HG03103 (cell line): ENCODE results near the gene SLAMF9.

Experiments used
- ATAC-seq: cut with Tn5 transposase; IDR thresholded peaks from one replicate; pipeline ENCODE4 v1.9.1; 2021; ENCODE audit warnings: low read depth; ENCODE audit not compliant: unreplicated experiment

Gene SLAMF9

GRCh38 chr1:159977364-159978106, 23.5 kb upstream of the SLAMF9 start:
- no peak for ATAC-seq

- ATAC-seq, result no peak
These were observed 20.4 kb upstream of the SLAMF9 start for GRCh38 chr1:159974350-159974965.

DNA sequence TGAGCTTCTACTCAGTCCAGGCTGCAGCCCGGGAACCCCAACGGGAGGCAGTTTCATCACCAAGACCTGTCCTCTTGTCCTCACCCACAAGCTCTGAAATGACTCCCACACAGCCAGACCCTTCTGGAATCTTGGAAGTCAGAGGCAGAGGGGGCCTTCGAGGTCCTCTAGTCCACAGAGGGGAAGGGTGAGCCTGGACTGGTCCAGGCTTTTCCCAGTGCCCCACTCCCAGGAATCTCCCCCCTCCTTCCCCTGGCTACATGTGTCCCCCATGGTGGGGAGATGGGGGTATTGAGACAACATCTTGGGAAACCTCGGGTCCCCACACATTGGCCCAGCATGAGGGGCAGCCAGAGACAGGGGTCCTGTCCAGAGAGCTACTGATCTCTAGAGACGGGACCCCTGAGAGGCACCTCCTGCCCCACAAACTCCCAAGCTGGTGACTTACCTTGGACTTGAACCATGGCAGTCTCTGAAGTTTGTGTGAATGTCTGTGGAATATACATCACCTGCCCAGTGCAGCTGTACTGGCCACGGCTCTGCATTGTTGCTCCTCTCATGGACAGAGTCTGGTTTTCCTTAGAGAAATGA, 19.4 kb upstream of the SLAMF9 start:
- ATAC-seq, result no peak

DNA sequence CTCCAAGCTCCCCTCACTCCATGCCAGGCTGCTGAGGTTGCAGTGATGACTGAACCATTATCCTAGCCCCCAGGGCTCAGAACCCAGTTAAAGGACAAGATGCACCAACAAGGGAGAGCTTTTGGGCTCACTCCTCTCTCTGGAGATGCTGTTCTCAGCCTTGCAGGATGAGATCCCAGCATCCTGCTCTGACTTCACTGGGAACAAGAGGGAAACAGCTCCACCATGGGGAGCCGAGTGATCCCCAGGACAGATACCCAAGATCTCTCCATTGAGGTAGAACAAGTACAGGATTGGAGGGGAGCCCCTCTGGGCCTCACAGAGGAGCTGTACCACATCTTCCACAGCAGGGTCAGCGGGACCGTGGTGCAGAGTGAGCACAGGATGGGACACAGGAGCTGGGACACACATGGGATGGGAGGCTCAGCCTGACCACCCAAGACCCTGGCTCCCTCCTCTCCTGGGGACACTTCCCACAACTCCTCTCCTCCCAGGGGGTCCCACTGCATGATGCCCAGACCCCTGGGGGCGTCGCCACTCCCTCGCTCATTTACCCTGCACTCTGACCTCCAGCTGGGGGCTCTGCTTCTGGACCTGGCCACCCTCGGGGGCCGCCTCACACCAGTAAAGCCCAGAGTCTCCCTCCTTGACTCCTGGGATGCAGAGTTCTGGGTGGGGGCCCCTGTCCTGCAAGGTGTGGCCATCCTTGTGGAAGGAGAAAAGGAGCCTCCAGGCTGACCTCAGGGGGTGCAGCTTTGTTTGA, 18.6 kb upstream of the SLAMF9 start:
- no peak for ATAC-seq

DNA sequence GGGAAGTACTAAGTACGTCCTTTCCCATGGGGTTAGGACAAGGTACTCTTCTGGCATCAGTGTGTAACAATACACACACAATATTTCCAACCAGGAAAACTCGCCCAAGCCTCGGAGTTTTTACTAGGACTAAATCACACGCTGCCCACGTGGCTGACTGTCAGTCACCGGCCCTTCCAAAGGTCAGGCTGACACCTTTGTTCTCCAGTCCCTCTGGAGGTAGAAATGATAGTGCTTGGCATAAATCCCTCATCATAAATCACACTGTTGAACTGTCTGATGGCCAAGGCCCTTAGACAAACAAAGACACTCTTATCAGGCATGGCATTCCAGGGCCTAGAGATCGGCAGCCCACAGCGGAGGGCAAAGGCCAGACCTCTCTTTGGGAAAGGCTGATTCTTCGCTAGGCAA, 16.9 kb upstream of the SLAMF9 start:
- ATAC-seq, result no peak

DNA sequence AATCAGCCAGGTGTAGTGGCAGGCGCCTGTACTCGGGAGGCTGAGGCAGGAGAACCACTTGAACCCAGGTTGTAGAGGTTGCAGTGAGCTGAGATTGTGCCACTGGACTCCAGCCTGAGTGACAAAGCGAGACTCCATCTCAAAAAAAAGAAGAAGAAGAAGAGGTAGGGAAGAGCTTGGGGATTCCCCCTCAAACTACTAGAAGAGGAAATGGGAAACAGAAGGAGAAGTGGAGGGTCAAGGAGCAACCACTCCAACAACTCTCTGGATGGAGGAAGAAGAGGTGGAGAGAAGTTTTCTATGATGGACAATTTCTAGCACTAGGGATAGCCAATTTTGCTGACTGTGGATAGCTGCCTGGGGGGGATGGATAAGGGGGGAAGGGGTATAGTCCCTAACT, 14.9 kb upstream of the SLAMF9 start:
- ATAC-seq, result no peak

DNA sequence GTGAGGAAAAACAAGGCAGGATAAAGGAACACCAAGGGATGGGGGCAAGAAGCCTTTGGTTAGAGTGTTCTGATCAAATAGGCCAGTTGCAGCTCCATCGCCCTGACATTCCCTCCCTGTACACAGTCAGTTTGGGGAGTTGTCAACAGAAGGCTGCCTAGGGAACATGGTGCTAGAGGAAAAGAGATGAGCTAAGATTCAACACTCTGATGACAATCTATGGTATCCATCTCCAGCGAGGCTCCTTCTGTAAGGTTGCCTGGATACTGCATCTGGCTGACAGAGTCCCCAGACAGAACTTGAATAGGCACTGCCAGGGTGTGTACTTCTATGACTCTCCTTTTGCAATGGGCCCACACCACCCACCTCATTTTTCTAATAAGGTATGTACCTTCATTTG, 11.2 kb upstream of the SLAMF9 start:
- ATAC-seq, result no peak

- ATAC-seq, result no peak
These were observed 10.1 kb upstream of the SLAMF9 start for GRCh38 chr1:159964144-159964543.

GRCh38 chr1:159962176-159962575, 8.1 kb upstream of the SLAMF9 start:
- ATAC-seq, result no peak

DNA sequence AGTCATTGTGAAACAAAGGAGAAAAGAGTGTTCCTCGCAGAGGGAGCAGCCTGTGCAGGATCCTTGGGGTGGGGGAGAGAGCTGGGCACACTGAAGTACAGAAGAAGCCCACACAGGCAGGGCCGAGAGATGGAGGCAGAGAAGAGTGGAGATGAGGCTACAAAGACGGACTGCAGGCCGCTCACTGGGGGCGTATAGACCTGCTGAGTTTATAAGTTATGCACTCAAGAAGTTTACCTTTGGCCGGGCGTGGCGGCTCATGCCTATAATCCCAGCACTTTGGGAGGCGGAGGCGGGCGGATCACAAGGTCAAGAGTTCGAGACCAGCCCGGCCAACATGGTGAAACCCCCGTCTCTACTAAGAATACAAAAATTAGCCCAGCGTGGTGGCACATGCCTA, 7.6 kb upstream of the SLAMF9 start:
- ATAC-seq, result no peak

- no peak for ATAC-seq
These were observed 6.8 kb upstream of the SLAMF9 start for GRCh38 chr1:159960721-159961381.

GRCh38 chr1:159959451-159959850, 5.4 kb upstream of the SLAMF9 start:
- ATAC-seq, result no peak

DNA sequence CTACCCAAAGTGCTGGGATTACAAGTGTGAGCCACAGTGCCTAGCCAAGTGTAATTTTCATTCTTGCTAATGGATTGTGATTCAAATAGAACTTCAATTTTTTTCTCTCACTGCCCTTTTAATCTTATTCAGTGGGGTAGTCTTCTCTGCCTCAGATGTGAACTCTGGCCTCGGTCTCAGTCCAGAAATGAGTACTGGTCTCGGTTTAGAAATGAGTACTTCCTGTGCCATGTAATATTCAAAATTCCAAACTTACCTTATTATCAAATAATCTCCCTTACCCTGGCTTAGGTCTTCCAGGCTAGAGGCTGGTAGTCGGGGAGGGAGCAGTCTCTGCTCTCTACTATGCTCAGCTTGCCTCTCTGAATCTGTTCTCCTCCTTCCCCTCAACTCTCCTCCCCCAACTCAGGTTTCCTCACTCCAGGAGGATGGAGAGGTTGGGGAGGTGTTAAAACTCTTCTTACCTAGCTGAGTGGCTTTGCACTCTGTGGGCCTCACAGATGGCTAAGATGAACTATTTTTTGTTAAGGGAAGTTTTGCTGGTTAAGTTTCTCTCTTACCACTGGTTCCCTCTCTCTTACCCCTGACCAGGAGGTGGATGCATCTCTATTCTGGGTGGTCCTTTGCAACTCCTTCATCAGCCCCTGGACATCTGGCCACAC, 4.8 kb upstream of the SLAMF9 start:
- ATAC-seq, result no peak

- no peak for ATAC-seq
These were observed 3.8 kb upstream of the SLAMF9 start for GRCh38 chr1:159957824-159958268.

DNA sequence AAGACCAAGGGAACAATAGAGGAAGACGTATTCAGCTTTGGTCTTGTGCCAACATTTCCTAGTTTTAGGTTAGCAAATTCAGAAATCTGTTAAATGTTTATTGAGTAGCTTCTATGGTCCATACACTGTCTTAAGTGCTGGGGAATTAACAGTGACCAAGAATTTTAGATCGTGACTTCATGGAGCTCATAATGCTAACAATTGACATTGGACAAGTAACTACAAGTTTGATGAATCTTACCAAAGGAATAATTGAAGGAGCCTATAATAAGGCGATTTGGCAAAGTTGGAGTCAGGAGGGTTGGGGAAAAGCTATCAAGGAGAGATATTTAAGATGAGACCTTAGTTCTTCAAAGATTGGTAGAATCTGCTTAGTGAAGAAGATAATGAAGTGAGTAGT, 1.4 kb upstream of the SLAMF9 start:
- ATAC-seq, result no peak

GRCh38 chr1:159952932-159953331, 1.1 kb downstream of the SLAMF9 start:
- no peak for ATAC-seq

- ATAC-seq, result no peak
These were observed 2.5 kb downstream of the SLAMF9 start for GRCh38 chr1:159951551-159951950.

DNA sequence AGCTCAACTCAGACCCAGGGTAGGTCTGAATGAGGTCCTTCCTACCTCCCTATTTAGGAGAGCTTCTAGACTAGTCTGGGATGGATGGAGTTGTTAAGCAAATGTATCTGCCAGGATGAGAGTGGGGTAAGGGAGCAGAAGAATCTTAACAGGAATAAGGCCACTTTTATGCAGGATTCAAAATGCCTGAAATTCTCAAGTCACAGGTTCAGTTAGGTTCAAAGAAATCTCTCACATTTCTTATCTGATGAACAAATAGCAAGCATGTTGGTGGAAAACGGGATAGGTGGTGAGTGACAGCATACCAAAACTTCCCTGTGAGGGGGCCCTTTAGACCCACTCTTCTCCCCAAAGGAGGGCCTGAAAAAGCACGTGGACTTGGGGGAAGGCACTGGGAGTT, 3.0 kb downstream of the SLAMF9 start:
- no peak for ATAC-seq

DNA sequence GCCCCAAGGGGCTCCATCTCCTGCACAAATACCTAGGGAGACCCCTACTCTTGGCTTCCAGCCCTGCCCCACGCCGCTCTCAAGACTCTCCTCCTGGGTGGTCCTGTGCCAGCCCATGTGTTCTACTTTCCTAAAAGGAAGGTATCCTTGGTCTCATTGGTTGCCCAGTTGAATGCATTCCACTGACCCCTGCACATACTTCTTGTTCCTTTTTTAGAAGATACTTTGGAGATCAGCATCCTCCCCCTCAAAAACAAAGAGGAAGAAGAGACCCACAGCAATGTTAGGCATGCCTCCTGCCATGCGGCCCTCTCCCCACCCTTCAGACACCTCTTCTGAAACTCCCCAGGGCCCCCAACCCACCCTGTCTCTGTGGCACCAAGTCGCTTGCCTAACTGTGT, 4.1 kb downstream of the SLAMF9 start:
- ATAC-seq, result no peak

DNA sequence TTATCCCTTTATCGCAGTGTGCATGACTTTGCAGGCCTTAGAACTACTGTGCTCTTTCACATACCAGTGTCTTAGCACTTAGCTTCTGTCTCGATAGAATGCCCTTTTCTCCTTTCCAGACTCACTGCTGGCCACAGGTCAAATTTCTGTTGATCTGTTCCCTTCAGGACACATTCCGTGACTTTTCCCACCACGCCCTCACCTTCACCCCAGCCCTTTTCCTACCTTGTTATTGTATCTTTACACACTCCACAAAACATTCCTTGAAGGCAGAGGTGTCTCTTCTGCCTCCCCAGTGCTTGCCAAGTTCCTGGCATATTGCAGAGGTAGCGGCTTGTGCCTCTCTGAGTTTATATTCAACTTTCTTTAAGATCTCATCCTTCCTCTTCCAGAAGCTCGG, 4.9 kb downstream of the SLAMF9 start:
- no peak for ATAC-seq
